Hepatocyte (in vitro differentiated cells): Measurements from ENCODE around the gene MRPL37. TPM values are rescaled to one million over a fixed set of nuclear protein-coding genes. Genes with fewer than 3 reads are reported as not detected.

Experiments used
- DNase-seq: peaks from one replicate; pipeline ENCODE4 v3.0.0-alpha.2; 2016; ENCODE audit warnings: low spot score
- H2AFZ ChIP-seq: fragments of 200-600 bp; sonication (generic); 2 replicates; pipeline ENCODE4 v1.6.0; 2016; ENCODE audit warnings: antibody characterized with exemption, mild to moderate bottlenecking
- H3K27ac ChIP-seq: fragments of 200-600 bp; sonication (generic); 2 replicates; pipeline ENCODE4 v1.5.1; 2016; ENCODE audit warnings: mild to moderate bottlenecking
- H3K27me3 ChIP-seq: fragments of 200-600 bp; sonication (generic); 2 replicates; pipeline ENCODE4 v1.6.1; 2016
- H3K36me3 ChIP-seq: fragments of 200-600 bp; sonication (generic); replicated peaks from 2 replicates; pipeline ENCODE4 v1.5.1; 2016; ENCODE audit warnings: low read depth; ENCODE audit not compliant: insufficient read depth
- H3K4me1 ChIP-seq: fragments of 200-600 bp; sonication (generic); 2 replicates; pipeline ENCODE4 v1.5.1; 2016; ENCODE audit warnings: mild to moderate bottlenecking, moderate library complexity; ENCODE audit not compliant: insufficient read depth
- H3K4me2 ChIP-seq: fragments of 200-600 bp; sonication (generic); 2 replicates; pipeline ENCODE4 v1.6.0; 2016
- H3K4me3 ChIP-seq: fragments of 200-600 bp; sonication (generic); 2 replicates; pipeline ENCODE4 v1.5.1; 2016; ENCODE audit warnings: mild to moderate bottlenecking
- H3K79me2 ChIP-seq: fragments of 200-600 bp; sonication (generic); 2 replicates; pipeline ENCODE4 v1.6.0; 2017; ENCODE audit warnings: mild to moderate bottlenecking
- H3K9me2 ChIP-seq: fragments of 200-600 bp; sonication (generic); replicated peaks from 2 replicates; pipeline ENCODE4 v1.6.0; 2017; ENCODE audit warnings: mild to moderate bottlenecking; ENCODE audit not compliant: insufficient read depth
- H3K9me3 ChIP-seq: fragments of 200-600 bp; sonication (generic); 2 replicates; pipeline ENCODE4 v1.5.1; 2016; ENCODE audit warnings: low read depth, mild to moderate bottlenecking
- H4K20me1 ChIP-seq: fragments of 200-600 bp; sonication (generic); 2 replicates; pipeline ENCODE4 v1.6.0; 2016; ENCODE audit warnings: mild to moderate bottlenecking; ENCODE audit not compliant: insufficient read depth, poor library complexity, severe bottlenecking
- EZH2 ChIP-seq: fragments of 200-600 bp; sonication (generic); IDR thresholded peaks from 2 replicates; pipeline ENCODE4 v1.6.1; 2016; ENCODE audit warnings: antibody characterized with exemption, mild to moderate bottlenecking, borderline replicate concordance
- EZH2phosphoT487 ChIP-seq: fragments of 200-600 bp; sonication (generic); IDR thresholded peaks from one replicate; pipeline ENCODE4 v1.6.1; 2018; ENCODE audit warnings: antibody characterized with exemption, mild to moderate bottlenecking, low read depth, moderate library complexity; ENCODE audit not compliant: unreplicated experiment, severe bottlenecking
- WGBS: methylation state at CpG from one replicate; pipeline ENCODE4 v1.1.6; 2016; ENCODE audit warnings: low lambda C conversion rate; ENCODE audit errors: missing lambda C conversion rate; 5-methylcytosine and 5-hydroxymethylcytosine counted together
- polyA plus RNA-seq: library from polyadenylated mRNA; unstranded; fragments of >200 nt; fragmentation: Nextera tagmentation; extraction: Ambion mirVana; gene quantifications from 2 replicates; pipeline ENCODE4 v1.2.1, GENCODE V29; 2016
- total RNA-seq: library from RNA; depleted of rRNA; stranded (reverse); fragments of >200 nt; gene quantifications from 2 replicates; pipeline ENCODE4 v1.2.3, GENCODE V29; 2014
- TF ChIP-seq, protein P1 (sequence below): fragments of 200-600 bp; sonication (generic); IDR thresholded peaks from 2 replicates; pipeline ENCODE4 v1.5.1; 2016; ENCODE audit warnings: antibody characterized with exemption, mild to moderate bottlenecking; ENCODE audit not compliant: poor library complexity

MRPL37 gene
- total and polyA plus RNA-seq, 2 experiments from 2014 or later, result 60.9 to 81.8 TPM

DNA sequence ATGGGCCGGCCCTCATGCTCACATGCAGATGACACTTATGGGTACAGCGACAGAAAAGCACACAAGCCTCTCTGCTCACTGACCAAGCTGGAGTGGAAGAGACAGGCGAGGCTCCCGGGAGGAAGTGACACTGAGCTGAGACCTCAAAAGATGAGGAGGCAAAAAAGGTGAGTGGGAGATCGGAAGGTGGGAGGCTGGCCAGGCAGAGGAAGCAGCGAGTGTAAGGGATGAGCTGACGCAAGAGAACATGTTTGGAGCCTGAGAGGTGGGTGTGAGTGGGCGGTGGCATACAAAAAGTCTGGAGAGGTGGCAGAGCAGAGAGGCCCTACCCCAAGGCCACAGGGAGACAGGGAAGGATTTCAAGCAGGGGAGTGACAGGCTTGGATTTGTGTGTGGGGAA lies 29.0 kb upstream of the MRPL37 start:
- Histone ChIP-seq H3K36me3 (no peaks in the 10 kb centered on the region), H3K4me1 (no peaks in the 10 kb centered on the region), H3K27ac (no peak overlapping the region), H3K9me2 (no peaks in the 10 kb centered on the region), H3K4me3 (no peak overlapping the region), H3K27me3 (no peaks in the 10 kb centered on the region), H3K4me2 (no peak overlapping the region), H3K79me2 (no peaks in the 10 kb centered on the region), H2AFZ (no peak overlapping the region), H4K20me1 (no peaks in the 10 kb centered on the region), H3K9me3 (no peaks in the 10 kb centered on the region)
- WGBS, result 87% methylated on average over 8 of the region's 8 CpGs
- DNase-seq, result no peak
- no peak for TF ChIP-seq EZH2
- TF ChIP-seq EZH2phosphoT487, result no peak
- TF ChIP-seq, protein P1, sequence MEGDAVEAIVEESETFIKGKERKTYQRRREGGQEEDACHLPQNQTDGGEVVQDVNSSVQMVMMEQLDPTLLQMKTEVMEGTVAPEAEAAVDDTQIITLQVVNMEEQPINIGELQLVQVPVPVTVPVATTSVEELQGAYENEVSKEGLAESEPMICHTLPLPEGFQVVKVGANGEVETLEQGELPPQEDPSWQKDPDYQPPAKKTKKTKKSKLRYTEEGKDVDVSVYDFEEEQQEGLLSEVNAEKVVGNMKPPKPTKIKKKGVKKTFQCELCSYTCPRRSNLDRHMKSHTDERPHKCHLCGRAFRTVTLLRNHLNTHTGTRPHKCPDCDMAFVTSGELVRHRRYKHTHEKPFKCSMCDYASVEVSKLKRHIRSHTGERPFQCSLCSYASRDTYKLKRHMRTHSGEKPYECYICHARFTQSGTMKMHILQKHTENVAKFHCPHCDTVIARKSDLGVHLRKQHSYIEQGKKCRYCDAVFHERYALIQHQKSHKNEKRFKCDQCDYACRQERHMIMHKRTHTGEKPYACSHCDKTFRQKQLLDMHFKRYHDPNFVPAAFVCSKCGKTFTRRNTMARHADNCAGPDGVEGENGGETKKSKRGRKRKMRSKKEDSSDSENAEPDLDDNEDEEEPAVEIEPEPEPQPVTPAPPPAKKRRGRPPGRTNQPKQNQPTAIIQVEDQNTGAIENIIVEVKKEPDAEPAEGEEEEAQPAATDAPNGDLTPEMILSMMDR, result no peak

GRCh38 chr1:54171606-54172005 lies 28.4 kb upstream of the MRPL37 start:
- Histone ChIP-seq H3K4me2 (no peak overlapping the region), H3K9me2 (no peaks in the 10 kb centered on the region), H3K36me3 (no peaks in the 10 kb centered on the region), H4K20me1 (no peaks in the 10 kb centered on the region), H3K79me2 (no peaks in the 10 kb centered on the region), H3K9me3 (no peaks in the 10 kb centered on the region), H2AFZ (no peak overlapping the region), H3K4me1 (no peaks in the 10 kb centered on the region), H3K27ac (no peak overlapping the region), H3K4me3 (no peak overlapping the region), H3K27me3 (no peaks in the 10 kb centered on the region)
- WGBS, result 88% methylated on average over 8 of the region's 8 CpGs
- TF ChIP-seq EZH2phosphoT487, result no peak
- TF ChIP-seq, protein P1, result no peak
- no peak for TF ChIP-seq EZH2
- DNase-seq, result no peak

GRCh38 chr1:54172614-54173599 lies 27.1 kb upstream of the MRPL37 start:
- H3K36me3 ChIP-seq, result no peaks in the 10 kb centered on the region
- H3K4me1 ChIP-seq, result no peaks in the 10 kb centered on the region
- no peaks in the 10 kb centered on the region for H3K9me3 ChIP-seq
- no peaks in the 10 kb centered on the region for H3K27me3 ChIP-seq
- H2AFZ ChIP-seq, result no peak overlapping the region
- H3K9me2 ChIP-seq, result no peaks in the 10 kb centered on the region
- H3K79me2 ChIP-seq, result no peaks in the 10 kb centered on the region
- no peak for TF ChIP-seq EZH2phosphoT487
- no peak for TF ChIP-seq EZH2
- TF ChIP-seq, protein P1, result no peak
- H3K27ac ChIP-seq, result peak overlapping the region; percentile 48
- no peak overlapping the region for H3K4me2 ChIP-seq
- H3K4me3 ChIP-seq, result no peak overlapping the region
- 78% methylated on average over 10 of the region's 10 CpGs for WGBS
- no peak for DNase-seq
- H4K20me1 ChIP-seq, result no peaks in the 10 kb centered on the region
